ENCODE measurements around the gene KRTAP17-1. TPM values are rescaled to one million over a fixed set of nuclear protein-coding genes. Genes with fewer than 3 reads are reported as not detected.

Gene KRTAP17-1
- total RNA-seq, 1 experiment from 2014 or later, result not detected

DNA sequence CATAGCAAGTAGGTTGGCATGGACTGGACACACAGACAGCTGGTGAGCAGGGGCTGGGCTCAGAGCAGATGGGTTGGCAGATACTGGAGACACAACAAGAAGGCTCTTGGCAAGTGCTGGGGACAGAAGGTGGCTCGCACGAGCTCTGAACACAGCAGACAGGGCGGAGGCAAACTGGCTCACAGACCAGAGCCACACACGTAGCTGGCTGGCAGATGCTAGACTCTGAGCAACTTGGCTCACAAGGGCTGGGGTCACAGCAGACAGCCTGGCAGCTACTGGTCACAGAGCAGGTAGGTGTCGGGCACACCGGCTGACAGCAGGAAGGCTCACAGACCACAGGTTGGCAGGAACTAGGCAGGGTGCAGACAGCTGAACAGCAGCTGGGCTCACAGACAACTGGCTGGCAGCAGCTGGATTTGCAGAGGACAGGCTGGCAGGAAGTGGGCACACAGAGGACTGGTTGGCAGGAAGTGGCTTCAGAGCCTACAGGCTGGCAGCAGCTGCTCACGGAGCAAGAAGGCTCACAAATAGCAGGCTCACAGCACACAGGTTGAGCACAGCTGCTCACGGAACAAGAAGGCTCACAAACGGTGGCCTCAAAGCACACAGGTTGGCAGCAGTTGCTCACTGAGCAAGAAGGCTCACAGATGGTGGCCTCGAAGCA is 7.1 kb downstream of the KRTAP17-1 start (continued):
- TF ChIP-seq, protein P1, sequence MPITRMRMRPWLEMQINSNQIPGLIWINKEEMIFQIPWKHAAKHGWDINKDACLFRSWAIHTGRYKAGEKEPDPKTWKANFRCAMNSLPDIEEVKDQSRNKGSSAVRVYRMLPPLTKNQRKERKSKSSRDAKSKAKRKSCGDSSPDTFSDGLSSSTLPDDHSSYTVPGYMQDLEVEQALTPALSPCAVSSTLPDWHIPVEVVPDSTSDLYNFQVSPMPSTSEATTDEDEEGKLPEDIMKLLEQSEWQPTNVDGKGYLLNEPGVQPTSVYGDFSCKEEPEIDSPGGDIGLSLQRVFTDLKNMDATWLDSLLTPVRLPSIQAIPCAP (CRISPR knock-in tag; IDR thresholded peaks at IDR 0.05), result no peak

DNA sequence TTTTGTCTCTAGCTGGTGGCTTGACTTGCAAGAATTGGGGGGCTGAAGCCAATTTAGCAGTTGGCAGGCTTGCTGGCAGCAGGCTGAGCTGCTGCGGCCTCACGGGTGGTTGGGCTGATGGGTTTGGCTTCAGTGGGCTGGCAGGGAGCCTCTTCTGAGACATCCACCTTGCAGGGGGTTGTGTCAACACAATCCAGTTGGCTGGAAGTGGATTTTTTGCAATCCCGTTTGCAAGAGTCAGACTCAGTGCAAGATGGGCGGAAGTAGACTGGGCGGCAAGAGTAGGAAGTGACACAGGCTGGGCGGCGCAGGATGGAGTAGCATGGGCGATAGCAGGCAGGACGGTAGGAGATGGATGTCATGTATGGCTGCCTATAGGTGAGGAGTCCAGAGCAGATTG is 7.9 kb downstream of the KRTAP17-1 start:
- Mint-ChIP-seq H3K27ac (no peak overlapping the region), H3K4me1 (no peaks in the 10 kb centered on the region), H3K27me3 (ENCODE audit: low read depth) (no peaks in the 10 kb centered on the region; the same call in none of the 2 replicates), H3K36me3 (no peaks in the 10 kb centered on the region), H3K9me3 (no peaks in the 10 kb centered on the region), H3K4me3 (no peak overlapping the region)
- ChIA-PET CTCF (interaction anchor here (1.9 kb wide), 1 partner anchor 15 kb away, joined by 7 read pairs; no protein-coding TSS in a partner anchor), POLR2A (no interaction called here)
- DNase-seq (ENCODE audit: low spot score), result no peak
- ATAC-seq, result no peak
- TF ChIP-seq NFYB (CRISPR knock-in tag; conservative IDR thresholded peaks at IDR 0.05; ENCODE audit: low read depth), result no peak
- TF ChIP-seq JUN (CRISPR knock-in tag; IDR thresholded peaks at IDR 0.05), result no peak
- no peak for TF ChIP-seq CBFB (CRISPR knock-in tag; IDR thresholded peaks at IDR 0.05; ENCODE audit: low read depth)
- no peak for TF ChIP-seq CREM (CRISPR knock-in tag; IDR thresholded peaks at IDR 0.05)
- TF ChIP-seq, protein P2, sequence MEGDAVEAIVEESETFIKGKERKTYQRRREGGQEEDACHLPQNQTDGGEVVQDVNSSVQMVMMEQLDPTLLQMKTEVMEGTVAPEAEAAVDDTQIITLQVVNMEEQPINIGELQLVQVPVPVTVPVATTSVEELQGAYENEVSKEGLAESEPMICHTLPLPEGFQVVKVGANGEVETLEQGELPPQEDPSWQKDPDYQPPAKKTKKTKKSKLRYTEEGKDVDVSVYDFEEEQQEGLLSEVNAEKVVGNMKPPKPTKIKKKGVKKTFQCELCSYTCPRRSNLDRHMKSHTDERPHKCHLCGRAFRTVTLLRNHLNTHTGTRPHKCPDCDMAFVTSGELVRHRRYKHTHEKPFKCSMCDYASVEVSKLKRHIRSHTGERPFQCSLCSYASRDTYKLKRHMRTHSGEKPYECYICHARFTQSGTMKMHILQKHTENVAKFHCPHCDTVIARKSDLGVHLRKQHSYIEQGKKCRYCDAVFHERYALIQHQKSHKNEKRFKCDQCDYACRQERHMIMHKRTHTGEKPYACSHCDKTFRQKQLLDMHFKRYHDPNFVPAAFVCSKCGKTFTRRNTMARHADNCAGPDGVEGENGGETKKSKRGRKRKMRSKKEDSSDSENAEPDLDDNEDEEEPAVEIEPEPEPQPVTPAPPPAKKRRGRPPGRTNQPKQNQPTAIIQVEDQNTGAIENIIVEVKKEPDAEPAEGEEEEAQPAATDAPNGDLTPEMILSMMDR (IDR thresholded peaks at IDR 0.05), result no peak
- TF ChIP-seq TP53 (CRISPR knock-in tag; IDR thresholded peaks at IDR 0.05), result no peak
- TF ChIP-seq FOXK1 (CRISPR knock-in tag; IDR thresholded peaks at IDR 0.05), result no peak
- TF ChIP-seq, protein P3, sequence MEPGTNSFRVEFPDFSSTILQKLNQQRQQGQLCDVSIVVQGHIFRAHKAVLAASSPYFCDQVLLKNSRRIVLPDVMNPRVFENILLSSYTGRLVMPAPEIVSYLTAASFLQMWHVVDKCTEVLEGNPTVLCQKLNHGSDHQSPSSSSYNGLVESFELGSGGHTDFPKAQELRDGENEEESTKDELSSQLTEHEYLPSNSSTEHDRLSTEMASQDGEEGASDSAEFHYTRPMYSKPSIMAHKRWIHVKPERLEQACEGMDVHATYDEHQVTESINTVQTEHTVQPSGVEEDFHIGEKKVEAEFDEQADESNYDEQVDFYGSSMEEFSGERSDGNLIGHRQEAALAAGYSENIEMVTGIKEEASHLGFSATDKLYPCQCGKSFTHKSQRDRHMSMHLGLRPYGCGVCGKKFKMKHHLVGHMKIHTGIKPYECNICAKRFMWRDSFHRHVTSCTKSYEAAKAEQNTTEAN (CRISPR knock-in tag; IDR thresholded peaks at IDR 0.05), result no peak
- TF ChIP-seq ZNF232 (CRISPR knock-in tag; IDR thresholded peaks at IDR 0.05), result no peak
- no peak for TF ChIP-seq HMGA2 (CRISPR knock-in tag; IDR thresholded peaks at IDR 0.05)
- TF ChIP-seq ZNF671 (CRISPR knock-in tag; IDR thresholded peaks at IDR 0.05), result no peak
- TF ChIP-seq, protein P4, sequence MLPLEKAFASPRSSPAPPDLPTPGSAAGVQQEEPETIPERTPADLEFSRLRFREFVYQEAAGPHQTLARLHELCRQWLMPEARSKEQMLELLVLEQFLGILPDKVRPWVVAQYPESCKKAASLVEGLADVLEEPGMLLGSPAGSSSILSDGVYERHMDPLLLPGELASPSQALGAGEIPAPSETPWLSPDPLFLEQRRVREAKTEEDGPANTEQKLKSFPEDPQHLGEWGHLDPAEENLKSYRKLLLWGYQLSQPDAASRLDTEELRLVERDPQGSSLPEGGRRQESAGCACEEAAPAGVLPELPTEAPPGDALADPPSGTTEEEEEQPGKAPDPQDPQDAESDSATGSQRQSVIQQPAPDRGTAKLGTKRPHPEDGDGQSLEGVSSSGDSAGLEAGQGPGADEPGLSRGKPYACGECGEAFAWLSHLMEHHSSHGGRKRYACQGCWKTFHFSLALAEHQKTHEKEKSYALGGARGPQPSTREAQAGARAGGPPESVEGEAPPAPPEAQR (CRISPR knock-in tag; IDR thresholded peaks at IDR 0.05), result no peak
- TF ChIP-seq, protein P5, sequence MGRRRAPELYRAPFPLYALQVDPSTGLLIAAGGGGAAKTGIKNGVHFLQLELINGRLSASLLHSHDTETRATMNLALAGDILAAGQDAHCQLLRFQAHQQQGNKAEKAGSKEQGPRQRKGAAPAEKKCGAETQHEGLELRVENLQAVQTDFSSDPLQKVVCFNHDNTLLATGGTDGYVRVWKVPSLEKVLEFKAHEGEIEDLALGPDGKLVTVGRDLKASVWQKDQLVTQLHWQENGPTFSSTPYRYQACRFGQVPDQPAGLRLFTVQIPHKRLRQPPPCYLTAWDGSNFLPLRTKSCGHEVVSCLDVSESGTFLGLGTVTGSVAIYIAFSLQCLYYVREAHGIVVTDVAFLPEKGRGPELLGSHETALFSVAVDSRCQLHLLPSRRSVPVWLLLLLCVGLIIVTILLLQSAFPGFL (CRISPR knock-in tag; IDR thresholded peaks at IDR 0.05; ENCODE audit: borderline replicate concordance), result no peak
- TF ChIP-seq RELA (CRISPR knock-in tag; IDR thresholded peaks at IDR 0.05; ENCODE audit: borderline replicate concordance), result no peak
- TF ChIP-seq, protein P6, sequence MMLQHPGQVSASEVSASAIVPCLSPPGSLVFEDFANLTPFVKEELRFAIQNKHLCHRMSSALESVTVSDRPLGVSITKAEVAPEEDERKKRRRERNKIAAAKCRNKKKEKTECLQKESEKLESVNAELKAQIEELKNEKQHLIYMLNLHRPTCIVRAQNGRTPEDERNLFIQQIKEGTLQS (CRISPR knock-in tag; conservative IDR thresholded peaks at IDR 0.05), result no peak
- no peak for TF ChIP-seq ZNF138 (CRISPR knock-in tag; conservative IDR thresholded peaks at IDR 0.05)
- TF ChIP-seq EMX1 (CRISPR knock-in tag; IDR thresholded peaks at IDR 0.05), result no peak
